HepG2 (cell line): ENCODE measurements around the gene SEC62.

Source experiments
- EP300 ChIP-seq, 3 experiments: sonication (generic) in 1 of 3; formaldehyde crosslinking in 1 of 3; IDR thresholded peaks; 2 replicates each; pipeline versions ENCODE4 v1.5.1 to v1.6.1; 2011 to 2020; ENCODE audit warnings: low read depth in 2 of 3, low read length in 2 of 3, borderline replicate concordance in 1 of 3, improper control_type of control experiment in 1 of 3, mild to moderate bottlenecking in 1 of 3, missing genetic modification reagents in 1 of 3, moderate library complexity in 1 of 3
- FOXA1 ChIP-seq, 2 experiments: fragments of 450-650 bp in 1 of 2; sonication (generic) in 1 of 2; formaldehyde crosslinking in 1 of 2; IDR thresholded peaks; 2 replicates each; pipeline versions ENCODE4 v1.4.0 to v1.6.1; 2016 to 2020; ENCODE audit warnings: missing genetic modification reagents in 1 of 2
- TEAD3 ChIP-seq: optimal IDR thresholded peaks from 2 replicates; pipeline ENCODE3; 2016; ENCODE audit warnings: borderline replicate concordance
- YY1 ChIP-seq: IDR thresholded peaks from 2 replicates; pipeline ENCODE4 v1.6.1; 2011; ENCODE audit warnings: low read length, low read depth, moderate library complexity, mild to moderate bottlenecking; ENCODE audit not compliant: insufficient read depth, insufficient replicate concordance
- ZNF572 ChIP-seq: sonication (generic); formaldehyde crosslinking; IDR thresholded peaks from 2 replicates; pipeline ENCODE4 v1.5.1; 2020; ENCODE audit warnings: mild to moderate bottlenecking, missing genetic modification reagents
- ZNF660 ChIP-seq: sonication (generic); formaldehyde crosslinking; IDR thresholded peaks from 2 replicates; pipeline ENCODE4 v1.5.1; 2020; ENCODE audit warnings: mild to moderate bottlenecking, low read depth, missing genetic modification reagents, borderline replicate concordance
- ZNF775 ChIP-seq: sonication (generic); formaldehyde crosslinking; IDR thresholded peaks from 2 replicates; pipeline ENCODE4 v1.4.0; 2020; ENCODE audit warnings: missing genetic modification reagents, mild to moderate bottlenecking, moderate library complexity, borderline replicate concordance
- ZNF788 ChIP-seq: sonication (generic); formaldehyde crosslinking; IDR thresholded peaks from 2 replicates; pipeline ENCODE4 v1.5.0; 2020; ENCODE audit warnings: mild to moderate bottlenecking, missing genetic modification reagents, borderline replicate concordance
- ZSCAN21 ChIP-seq: sonication (generic); formaldehyde crosslinking; IDR thresholded peaks from 2 replicates; pipeline ENCODE4 v1.8.0; 2022; ENCODE audit warnings: mild to moderate bottlenecking, missing genetic modification reagents, moderate library complexity, borderline replicate concordance
- TF ChIP-seq, protein P1 (sequence below): sonication (generic); formaldehyde crosslinking; IDR thresholded peaks from 2 replicates; pipeline ENCODE4 v1.5.0; 2020; ENCODE audit warnings: mild to moderate bottlenecking, missing genetic modification reagents, moderate library complexity
- TF ChIP-seq, protein P2 (sequence below): sonication (generic); formaldehyde crosslinking; IDR thresholded peaks from 2 replicates; pipeline ENCODE4 v1.8.0; 2022; ENCODE audit warnings: mild to moderate bottlenecking, missing genetic modification reagents, borderline replicate concordance

DNA sequence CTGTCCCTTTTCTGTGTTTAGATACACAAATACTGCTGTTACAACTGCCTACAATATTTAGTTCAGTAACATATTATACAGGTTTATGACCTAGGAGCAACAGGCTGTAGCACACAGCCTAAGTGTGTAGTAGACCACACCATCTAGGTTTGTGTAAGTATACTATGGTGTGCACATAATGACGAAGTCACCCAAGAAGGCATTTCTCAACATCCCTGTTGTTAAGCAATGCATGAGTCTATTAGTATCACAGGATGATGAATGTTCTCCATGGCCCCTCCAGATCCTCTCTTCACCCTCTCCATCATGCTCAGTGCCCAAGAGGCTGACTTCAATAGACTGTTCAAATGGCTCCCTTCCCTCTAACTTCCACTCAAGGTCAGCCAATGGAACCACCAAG is 14.6 kb upstream of the SEC62 start:
- TF ChIP-seq ZNF660 (CRISPR knock-in tag) (no peak), ZNF775 (CRISPR knock-in tag) (no peak), ZNF788 (CRISPR knock-in tag) (no peak), ZSCAN21 (no peak), FOXA1 (IDR thresholded peaks at IDR 0.05) (no peak), FOXA1 (CRISPR knock-in tag; IDR thresholded peaks at IDR 0.05) (no peak), YY1 (no peak), ZNF572 (CRISPR knock-in tag) (no peak), EP300 (IDR thresholded peaks at IDR 0.05; ENCODE audit: low read depth in 2 of 2, low read length in 2 of 2) (no peak), EP300 (CRISPR knock-in tag; IDR thresholded peaks at IDR 0.05; ENCODE audit: borderline replicate concordance) (no peak), TEAD3 (CRISPR knock-in tag) (no peak)
- TF ChIP-seq, protein P1, sequence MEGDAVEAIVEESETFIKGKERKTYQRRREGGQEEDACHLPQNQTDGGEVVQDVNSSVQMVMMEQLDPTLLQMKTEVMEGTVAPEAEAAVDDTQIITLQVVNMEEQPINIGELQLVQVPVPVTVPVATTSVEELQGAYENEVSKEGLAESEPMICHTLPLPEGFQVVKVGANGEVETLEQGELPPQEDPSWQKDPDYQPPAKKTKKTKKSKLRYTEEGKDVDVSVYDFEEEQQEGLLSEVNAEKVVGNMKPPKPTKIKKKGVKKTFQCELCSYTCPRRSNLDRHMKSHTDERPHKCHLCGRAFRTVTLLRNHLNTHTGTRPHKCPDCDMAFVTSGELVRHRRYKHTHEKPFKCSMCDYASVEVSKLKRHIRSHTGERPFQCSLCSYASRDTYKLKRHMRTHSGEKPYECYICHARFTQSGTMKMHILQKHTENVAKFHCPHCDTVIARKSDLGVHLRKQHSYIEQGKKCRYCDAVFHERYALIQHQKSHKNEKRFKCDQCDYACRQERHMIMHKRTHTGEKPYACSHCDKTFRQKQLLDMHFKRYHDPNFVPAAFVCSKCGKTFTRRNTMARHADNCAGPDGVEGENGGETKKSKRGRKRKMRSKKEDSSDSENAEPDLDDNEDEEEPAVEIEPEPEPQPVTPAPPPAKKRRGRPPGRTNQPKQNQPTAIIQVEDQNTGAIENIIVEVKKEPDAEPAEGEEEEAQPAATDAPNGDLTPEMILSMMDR = no peak
- TF ChIP-seq, protein P2, sequence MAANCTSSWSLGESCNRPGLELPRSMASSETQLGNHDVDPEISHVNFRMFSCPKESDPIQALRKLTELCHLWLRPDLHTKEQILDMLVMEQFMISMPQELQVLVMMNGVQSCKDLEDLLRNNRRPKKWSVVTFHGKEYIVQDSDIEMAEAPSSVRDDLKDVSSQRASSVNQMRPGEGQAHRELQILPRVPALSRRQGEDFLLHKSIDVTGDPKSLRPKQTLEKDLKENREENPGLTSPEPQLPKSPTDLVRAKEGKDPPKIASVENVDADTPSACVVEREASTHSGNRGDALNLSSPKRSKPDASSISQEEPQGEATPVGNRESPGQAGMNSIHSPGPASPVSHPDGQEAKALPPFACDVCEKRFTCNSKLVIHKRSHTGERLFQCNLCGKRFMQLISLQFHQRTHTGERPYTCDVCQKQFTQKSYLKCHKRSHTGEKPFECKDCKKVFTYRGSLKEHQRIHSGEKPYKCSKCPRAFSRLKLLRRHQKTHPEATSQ = no peak
